ENCODE measurements around the gene ATP6V1B1. TPM values are rescaled to one million over a fixed set of nuclear protein-coding genes. Genes with fewer than 3 reads are reported as not detected.

The ATP6V1B1 gene
- total RNA-seq, 1 donor, result 0.09 TPM

DNA sequence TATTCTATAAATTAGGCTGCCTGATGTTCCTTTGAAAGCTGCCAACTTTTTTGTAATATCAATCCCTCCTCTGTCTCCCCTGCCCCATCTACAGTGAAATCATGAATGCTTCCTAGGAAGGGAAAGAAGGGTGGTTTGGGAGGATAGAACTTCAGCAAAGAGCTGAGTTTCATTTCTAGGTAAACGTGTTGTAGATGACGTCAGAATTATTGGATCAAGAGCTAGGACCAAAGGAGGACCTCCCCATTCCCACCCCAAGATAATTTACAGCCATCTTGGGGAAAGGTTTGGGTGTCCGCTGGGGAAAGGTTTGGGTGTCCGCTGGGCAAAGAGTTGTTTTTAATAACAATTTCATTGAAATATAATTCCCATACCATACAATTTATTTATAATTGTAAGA lies 31.5 kb downstream of the ATP6V1B1 start:
- DNase-seq (ENCODE audit: low read depth), result no peak
- H3K4me3 ChIP-seq (ENCODE audit: low read depth, low read length), result no peak overlapping the region
- TF ChIP-seq, protein P1, sequence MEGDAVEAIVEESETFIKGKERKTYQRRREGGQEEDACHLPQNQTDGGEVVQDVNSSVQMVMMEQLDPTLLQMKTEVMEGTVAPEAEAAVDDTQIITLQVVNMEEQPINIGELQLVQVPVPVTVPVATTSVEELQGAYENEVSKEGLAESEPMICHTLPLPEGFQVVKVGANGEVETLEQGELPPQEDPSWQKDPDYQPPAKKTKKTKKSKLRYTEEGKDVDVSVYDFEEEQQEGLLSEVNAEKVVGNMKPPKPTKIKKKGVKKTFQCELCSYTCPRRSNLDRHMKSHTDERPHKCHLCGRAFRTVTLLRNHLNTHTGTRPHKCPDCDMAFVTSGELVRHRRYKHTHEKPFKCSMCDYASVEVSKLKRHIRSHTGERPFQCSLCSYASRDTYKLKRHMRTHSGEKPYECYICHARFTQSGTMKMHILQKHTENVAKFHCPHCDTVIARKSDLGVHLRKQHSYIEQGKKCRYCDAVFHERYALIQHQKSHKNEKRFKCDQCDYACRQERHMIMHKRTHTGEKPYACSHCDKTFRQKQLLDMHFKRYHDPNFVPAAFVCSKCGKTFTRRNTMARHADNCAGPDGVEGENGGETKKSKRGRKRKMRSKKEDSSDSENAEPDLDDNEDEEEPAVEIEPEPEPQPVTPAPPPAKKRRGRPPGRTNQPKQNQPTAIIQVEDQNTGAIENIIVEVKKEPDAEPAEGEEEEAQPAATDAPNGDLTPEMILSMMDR (IDR thresholded peaks at IDR 0.05; ENCODE audit: insufficient read depth, low read length), result no peak

DNA sequence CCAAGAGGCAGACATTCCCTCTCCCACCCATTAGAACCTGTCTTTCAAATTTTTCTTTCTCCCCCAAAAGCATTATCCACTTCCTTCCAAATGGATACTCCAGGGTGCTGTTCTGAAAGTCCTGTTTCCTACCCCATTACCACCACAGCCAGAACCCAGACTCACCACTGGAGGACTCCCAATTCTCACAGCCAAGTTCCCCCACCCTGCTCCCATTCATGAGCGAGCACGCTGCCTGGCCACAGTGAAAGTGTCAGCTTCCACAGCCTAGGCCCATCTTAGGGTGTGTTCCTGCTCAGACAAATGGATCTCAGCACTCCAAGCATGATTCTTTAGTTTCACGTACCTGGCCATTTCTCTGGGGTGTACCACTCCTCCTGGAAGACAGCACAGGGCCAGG lies 38.9 kb downstream of the ATP6V1B1 start:
- no peak for DNase-seq (ENCODE audit: low read depth)
- TF ChIP-seq, protein P1 (IDR thresholded peaks at IDR 0.05; ENCODE audit: insufficient read depth, low read length), result no peak
- H3K4me3 ChIP-seq (ENCODE audit: low read depth, low read length), result no peak overlapping the region

DNA sequence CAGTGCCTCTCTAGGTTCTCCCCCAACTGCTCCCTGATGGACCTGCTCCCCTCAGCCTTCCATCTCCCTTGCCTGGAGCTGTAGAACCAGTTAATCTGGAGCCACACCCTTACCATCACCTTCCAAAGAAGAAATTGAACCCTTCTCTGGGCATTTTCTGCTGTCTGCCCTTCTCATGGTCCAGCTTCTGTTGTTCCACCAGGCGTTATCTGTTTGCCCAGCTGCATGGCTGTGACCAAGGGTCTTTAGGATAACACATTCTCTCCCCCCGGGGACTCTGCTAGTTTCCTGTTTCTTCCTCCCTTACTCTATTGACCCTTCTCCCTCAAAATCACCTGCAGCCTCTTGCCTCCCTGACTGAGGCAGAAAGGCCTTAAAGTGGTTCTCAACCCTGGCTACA lies 39.5 kb downstream of the ATP6V1B1 start:
- no peak for DNase-seq (ENCODE audit: low read depth)
- TF ChIP-seq, protein P1 (IDR thresholded peaks at IDR 0.05; ENCODE audit: insufficient read depth, low read length), result no peak
- H3K4me3 ChIP-seq (ENCODE audit: low read depth, low read length), result no peak overlapping the region

DNA sequence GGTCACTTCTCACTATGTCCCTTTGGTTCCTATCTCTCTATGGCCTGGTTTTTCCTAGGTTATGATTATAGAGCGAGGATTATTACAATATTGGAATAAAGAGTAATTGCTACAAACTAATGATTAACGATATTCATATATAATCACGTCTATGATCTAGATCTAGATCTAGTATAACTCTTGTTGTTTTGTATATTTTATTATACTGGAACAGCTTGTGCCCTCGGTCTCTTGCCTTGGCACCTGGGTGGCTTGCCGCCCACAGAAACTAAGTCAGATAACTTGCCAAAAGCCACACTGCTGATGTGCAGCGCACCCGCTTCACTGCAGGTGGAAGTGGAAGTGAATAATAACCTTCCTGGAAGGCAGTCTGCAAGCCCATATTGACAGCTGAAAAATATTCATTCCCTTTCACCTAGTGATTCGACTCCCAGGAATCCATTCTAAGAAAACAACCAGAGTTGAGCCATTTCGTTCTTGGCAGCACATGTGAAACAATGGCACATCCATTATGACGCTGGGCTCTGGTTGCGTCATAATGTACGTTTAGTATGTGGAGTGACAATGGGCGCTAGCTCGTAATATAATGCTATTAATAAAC lies 42.0 kb downstream of the ATP6V1B1 start:
- TF ChIP-seq, protein P1 (IDR thresholded peaks at IDR 0.05; ENCODE audit: insufficient read depth, low read length), result no peak
- DNase-seq (ENCODE audit: low read depth), result peak; percentile 93
- H3K4me3 ChIP-seq (ENCODE audit: low read depth, low read length), result peak overlapping the region; percentile 62

DNA sequence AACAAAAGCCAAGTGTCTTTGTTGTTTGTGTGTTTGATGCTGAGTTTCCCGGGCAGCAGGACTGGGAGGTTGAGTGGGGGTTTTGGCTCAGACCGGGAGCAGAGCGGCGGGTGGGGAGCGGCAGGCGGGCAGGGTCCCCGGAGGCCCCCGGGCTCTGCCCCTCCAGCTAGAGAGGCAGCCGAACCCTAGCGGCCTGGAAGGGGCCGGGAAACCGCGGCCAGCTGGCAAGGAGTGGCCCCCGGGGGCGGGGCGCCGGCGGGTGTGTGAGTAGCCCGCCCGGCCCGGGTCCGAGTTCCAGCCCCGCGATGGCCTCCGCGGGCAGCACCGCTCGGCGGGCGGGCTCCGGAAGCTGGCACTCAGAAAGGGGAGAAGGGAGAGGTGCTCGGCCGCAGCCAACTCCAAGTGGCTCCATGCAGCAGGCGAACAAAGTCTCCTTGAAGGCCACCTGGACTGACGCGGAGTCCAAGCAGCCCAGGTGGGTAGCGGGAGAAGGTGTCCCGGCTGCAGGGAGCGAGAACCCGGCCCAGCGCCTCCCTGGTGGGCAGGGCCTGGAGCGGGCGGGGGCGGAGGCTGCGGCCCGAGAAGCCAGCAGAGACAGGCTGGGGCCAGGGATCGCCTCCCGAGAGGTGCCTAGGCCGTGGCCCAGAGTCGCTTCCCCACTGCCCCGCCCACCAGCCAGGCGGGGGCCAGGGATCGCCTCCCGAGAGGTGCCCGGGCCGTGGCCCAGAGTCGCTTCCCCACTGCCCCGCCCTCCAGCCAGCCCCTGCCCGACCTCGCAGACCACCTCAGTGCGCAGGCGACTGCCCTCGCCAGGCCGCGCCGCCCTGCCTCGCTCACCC lies 42.9 kb downstream of the ATP6V1B1 start, which contains the start of gene ANKRD53:
TSS of gene ANKRD53 (plus strand) at position 290 of the 839 bp plus-strand sequence. CDS start at position 306, 16 bp downstream.
- no peak for DNase-seq (ENCODE audit: low read depth)
- TF ChIP-seq, protein P1 (IDR thresholded peaks at IDR 0.05; ENCODE audit: insufficient read depth, low read length), result no peak
- H3K4me3 ChIP-seq (ENCODE audit: low read depth, low read length), result peak within 1 kb of the TSS; percentile 62

DNA sequence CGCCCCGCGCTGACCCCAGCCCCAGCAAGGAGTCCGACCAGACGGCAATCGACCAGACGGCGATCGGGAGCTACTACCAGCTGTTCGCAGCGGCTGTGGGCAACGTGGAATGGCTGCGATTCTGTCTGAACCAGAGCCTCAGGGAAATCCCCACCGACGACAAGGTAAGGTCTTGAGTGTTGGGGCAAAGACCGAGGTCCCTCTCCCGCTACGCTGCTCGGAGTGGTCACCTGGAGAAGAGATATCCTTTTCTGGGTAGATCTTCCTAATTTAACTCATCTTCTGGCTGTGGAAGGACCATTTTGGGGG lies 43.4 kb downstream of the ATP6V1B1 start:
- H3K4me3 ChIP-seq (ENCODE audit: low read depth, low read length), result peak overlapping the region; percentile 9
- DNase-seq (ENCODE audit: low read depth), result no peak
- TF ChIP-seq, protein P1 (IDR thresholded peaks at IDR 0.05; ENCODE audit: insufficient read depth, low read length), result no peak

All from fibroblast of the aortic adventitia (primary cell).